GM12873 (cell line): ENCODE results near the gene COL5A1.

ENCODE experiments used
- CTCF ChIP-seq: IDR thresholded peaks from 2 replicates; pipeline ENCODE4 v1.5.1; 2012; ENCODE audit warnings: low read depth, mild to moderate bottlenecking, moderate library complexity, low read length, control low read depth; ENCODE audit not compliant: insufficient read depth; ENCODE audit errors: missing control alignments

The COL5A1 gene

GRCh38 chr9:134766587-134766986 lies 125.0 kb downstream of the COL5A1 start:
- no peak for TF ChIP-seq CTCF

GRCh38 chr9:134768332-134768708 lies 126.7 kb downstream of the COL5A1 start:
- TF ChIP-seq CTCF = no peak

GRCh38 chr9:134768709-134769351 lies 127.2 kb downstream of the COL5A1 start:
- no peak for TF ChIP-seq CTCF

- peak; percentile 14 for TF ChIP-seq CTCF
Measured at GRCh38 chr9:134770972-134771971, 129.7 kb downstream of the COL5A1 start.

GRCh38 chr9:134772331-134772730 lies 130.7 kb downstream of the COL5A1 start:
- TF ChIP-seq CTCF = no peak

GRCh38 chr9:134773842-134774241 lies 132.2 kb downstream of the COL5A1 start:
- no peak for TF ChIP-seq CTCF

- TF ChIP-seq CTCF = no peak
Measured at GRCh38 chr9:134774410-134774809, 132.8 kb downstream of the COL5A1 start.
